Parathyroid adenoma (tissue), 2 donors: ENCODE measurements around the gene SPRR5.

ENCODE experiments used
- H2AFZ ChIP-seq: fragments of 300-600 bp; sonication (generic); one replicate; pipeline ENCODE4 v1.7.0; 2017; ENCODE audit warnings: antibody characterized with exemption, mild to moderate bottlenecking
- H3K27ac ChIP-seq: fragments of 300-600 bp; sonication (generic); one replicate; pipeline ENCODE4 v1.7.0; 2017
- H3K27me3 ChIP-seq: fragments of 300-600 bp; sonication (generic); one replicate; pipeline ENCODE4 v1.7.0; 2017; ENCODE audit warnings: low read length; ENCODE audit not compliant: control insufficient read depth, insufficient read depth
- H3K36me3 ChIP-seq: fragments of 300-600 bp; sonication (generic); one replicate; pipeline ENCODE4 v1.7.0; 2017; ENCODE audit warnings: low read length; ENCODE audit not compliant: control insufficient read depth, insufficient read depth
- H3K4me1 ChIP-seq: fragments of 300-600 bp; sonication (generic); one replicate; pipeline ENCODE4 v1.7.0; 2017; ENCODE audit warnings: control low read depth
- H3K4me2 ChIP-seq: fragments of 300-600 bp; sonication (generic); one replicate; pipeline ENCODE4 v1.7.0; 2017; ENCODE audit warnings: low read length
- H3K4me3 ChIP-seq: fragments of 300-600 bp; sonication (generic); one replicate; pipeline ENCODE4 v1.7.0; 2017; ENCODE audit warnings: low read depth, low read length
- H3K79me2 ChIP-seq: fragments of 300-600 bp; sonication (generic); one replicate; pipeline ENCODE4 v1.7.0; 2017; ENCODE audit warnings: control low read depth
- H3K9ac ChIP-seq: fragments of 300-600 bp; sonication (generic); one replicate; pipeline ENCODE4 v1.7.0; 2017; ENCODE audit warnings: mild to moderate bottlenecking
- H3K9me3 ChIP-seq: fragments of 300-600 bp; sonication (generic); one replicate; pipeline ENCODE4 v1.7.0; 2017; ENCODE audit warnings: low read length; ENCODE audit not compliant: control insufficient read depth
- TF ChIP-seq, protein P1 (sequence below): fragments of 300-600 bp; sonication (generic); IDR thresholded peaks from one replicate; pipeline ENCODE4 v1.7.0; 2017; ENCODE audit warnings: antibody characterized with exemption, mild to moderate bottlenecking
- donor health status: primary hyperparathyroidism.

The SPRR5 gene

GRCh38 chr1:152912471-152912870, 34.5 kb upstream of the SPRR5 start:
- Histone ChIP-seq H3K27me3 (no peaks in the 10 kb centered on the region), H3K79me2 (no peaks in the 10 kb centered on the region), H3K9me3 (no peaks in the 10 kb centered on the region), H3K4me1 (no peaks in the 10 kb centered on the region), H3K27ac (no peak overlapping the region), H3K9ac (no peak overlapping the region), H3K4me3 (no peak overlapping the region), H3K36me3 (no peaks in the 10 kb centered on the region), H3K4me2 (no peak overlapping the region), H2AFZ (no peak overlapping the region)
- TF ChIP-seq, protein P1, sequence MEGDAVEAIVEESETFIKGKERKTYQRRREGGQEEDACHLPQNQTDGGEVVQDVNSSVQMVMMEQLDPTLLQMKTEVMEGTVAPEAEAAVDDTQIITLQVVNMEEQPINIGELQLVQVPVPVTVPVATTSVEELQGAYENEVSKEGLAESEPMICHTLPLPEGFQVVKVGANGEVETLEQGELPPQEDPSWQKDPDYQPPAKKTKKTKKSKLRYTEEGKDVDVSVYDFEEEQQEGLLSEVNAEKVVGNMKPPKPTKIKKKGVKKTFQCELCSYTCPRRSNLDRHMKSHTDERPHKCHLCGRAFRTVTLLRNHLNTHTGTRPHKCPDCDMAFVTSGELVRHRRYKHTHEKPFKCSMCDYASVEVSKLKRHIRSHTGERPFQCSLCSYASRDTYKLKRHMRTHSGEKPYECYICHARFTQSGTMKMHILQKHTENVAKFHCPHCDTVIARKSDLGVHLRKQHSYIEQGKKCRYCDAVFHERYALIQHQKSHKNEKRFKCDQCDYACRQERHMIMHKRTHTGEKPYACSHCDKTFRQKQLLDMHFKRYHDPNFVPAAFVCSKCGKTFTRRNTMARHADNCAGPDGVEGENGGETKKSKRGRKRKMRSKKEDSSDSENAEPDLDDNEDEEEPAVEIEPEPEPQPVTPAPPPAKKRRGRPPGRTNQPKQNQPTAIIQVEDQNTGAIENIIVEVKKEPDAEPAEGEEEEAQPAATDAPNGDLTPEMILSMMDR, result no peak

DNA sequence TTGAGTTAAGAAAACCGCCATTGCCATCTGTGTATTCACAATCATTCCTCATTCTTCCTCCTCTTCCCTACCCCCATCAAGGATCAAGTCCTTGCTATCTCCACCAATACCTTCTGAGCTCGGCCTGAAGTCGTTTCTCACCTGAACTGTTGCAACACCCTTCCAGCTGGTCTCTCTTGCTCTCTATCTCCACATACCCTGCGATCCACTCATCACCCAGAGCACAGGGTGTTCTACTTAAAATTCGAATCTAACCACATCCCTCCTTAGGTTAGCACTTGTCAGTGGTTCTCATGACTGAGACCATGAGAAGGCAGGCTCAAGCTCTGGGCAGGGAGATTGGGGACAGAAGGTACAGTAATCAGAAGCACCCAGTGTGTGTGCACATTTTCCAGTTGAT, 34.1 kb upstream of the SPRR5 start:
- TF ChIP-seq, protein P1, result no peak
- Histone ChIP-seq H2AFZ (no peak overlapping the region), H3K27me3 (no peaks in the 10 kb centered on the region), H3K79me2 (no peaks in the 10 kb centered on the region), H3K36me3 (no peaks in the 10 kb centered on the region), H3K4me3 (no peak overlapping the region), H3K4me1 (no peaks in the 10 kb centered on the region), H3K27ac (no peak overlapping the region), H3K9me3 (no peaks in the 10 kb centered on the region), H3K4me2 (no peak overlapping the region), H3K9ac (no peak overlapping the region)

- no peak overlapping the region for H3K4me3 ChIP-seq
- H3K79me2 ChIP-seq, result no peaks in the 10 kb centered on the region
- no peak overlapping the region for H3K27ac ChIP-seq
- H2AFZ ChIP-seq, result no peak overlapping the region
- no peak overlapping the region for H3K9ac ChIP-seq
- no peaks in the 10 kb centered on the region for H3K27me3 ChIP-seq
- TF ChIP-seq, protein P1, result no peak
- H3K36me3 ChIP-seq, result no peaks in the 10 kb centered on the region
- H3K9me3 ChIP-seq, result no peaks in the 10 kb centered on the region
- H3K4me2 ChIP-seq, result no peak overlapping the region
- no peaks in the 10 kb centered on the region for H3K4me1 ChIP-seq
These were observed 29.2 kb upstream of the SPRR5 start for GRCh38 chr1:152917794-152918193.

DNA sequence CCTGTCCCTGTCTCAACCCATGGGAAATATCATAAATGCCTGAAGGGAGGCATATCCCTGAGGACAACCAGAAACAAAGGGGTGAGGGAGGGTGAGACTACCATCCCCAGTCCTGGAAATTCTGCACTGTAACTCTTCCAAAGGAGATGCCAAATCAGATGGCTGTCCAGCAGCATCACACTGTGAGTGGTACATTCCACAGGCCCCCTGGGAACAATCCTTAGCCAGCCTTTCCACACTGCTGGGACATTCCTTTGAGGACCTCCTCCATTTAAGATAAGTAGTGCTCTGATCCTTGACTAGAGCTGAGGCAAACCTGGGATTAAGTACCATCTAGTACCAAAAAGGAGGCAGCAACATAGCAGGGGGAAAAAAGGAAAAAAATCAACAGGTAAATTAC, 27.9 kb upstream of the SPRR5 start:
- Histone ChIP-seq H3K9ac (no peak overlapping the region), H3K4me1 (no peaks in the 10 kb centered on the region), H2AFZ (no peak overlapping the region), H3K27me3 (no peaks in the 10 kb centered on the region), H3K36me3 (no peaks in the 10 kb centered on the region), H3K4me2 (no peak overlapping the region), H3K9me3 (no peaks in the 10 kb centered on the region), H3K4me3 (no peak overlapping the region), H3K27ac (no peak overlapping the region), H3K79me2 (no peaks in the 10 kb centered on the region)
- TF ChIP-seq, protein P1, result no peak

DNA sequence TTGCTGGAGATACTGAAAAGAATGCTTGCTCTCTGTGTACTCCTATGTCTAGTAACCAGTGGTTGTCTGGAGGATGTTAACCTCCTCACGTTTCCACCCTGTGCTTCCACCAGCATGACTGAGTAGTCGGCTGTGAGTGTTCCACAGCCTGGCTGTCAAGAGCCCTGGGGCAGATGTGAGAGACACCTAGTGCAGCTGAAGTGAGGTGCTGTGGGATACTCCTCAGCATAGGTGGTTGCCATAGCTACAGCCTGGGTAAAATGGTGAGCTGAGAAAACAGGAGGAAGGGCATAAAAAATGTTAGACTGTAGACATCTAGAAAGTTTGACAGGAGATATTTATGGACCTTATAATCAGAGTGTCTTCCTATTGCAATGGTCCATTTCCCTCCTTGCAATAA, 22.8 kb upstream of the SPRR5 start:
- TF ChIP-seq, protein P1, result no peak
- no peaks in the 10 kb centered on the region for H3K36me3 ChIP-seq
- no peaks in the 10 kb centered on the region for H3K27me3 ChIP-seq

More for the DNA sequence above, 22.8 kb upstream of the SPRR5 start:
- Histone ChIP-seq H3K4me1 (no peaks in the 10 kb centered on the region), H3K79me2 (no peaks in the 10 kb centered on the region), H3K4me3 (no peak overlapping the region), H3K4me2 (no peak overlapping the region), H3K27ac (no peak overlapping the region), H2AFZ (no peak overlapping the region), H3K9me3 (no peaks in the 10 kb centered on the region), H3K9ac (no peak overlapping the region)
